ENCODE data around the gene JARID2. TPM values are rescaled to one million over a fixed set of nuclear protein-coding genes. Genes with fewer than 3 reads are reported as not detected.

The JARID2 gene
- total and polyA plus RNA-seq, 2 of the 13 experiments (the other 11 are each of a cell fraction or from before 2014, with no cell fraction given): 7.5 to 10.3 TPM

DNA sequence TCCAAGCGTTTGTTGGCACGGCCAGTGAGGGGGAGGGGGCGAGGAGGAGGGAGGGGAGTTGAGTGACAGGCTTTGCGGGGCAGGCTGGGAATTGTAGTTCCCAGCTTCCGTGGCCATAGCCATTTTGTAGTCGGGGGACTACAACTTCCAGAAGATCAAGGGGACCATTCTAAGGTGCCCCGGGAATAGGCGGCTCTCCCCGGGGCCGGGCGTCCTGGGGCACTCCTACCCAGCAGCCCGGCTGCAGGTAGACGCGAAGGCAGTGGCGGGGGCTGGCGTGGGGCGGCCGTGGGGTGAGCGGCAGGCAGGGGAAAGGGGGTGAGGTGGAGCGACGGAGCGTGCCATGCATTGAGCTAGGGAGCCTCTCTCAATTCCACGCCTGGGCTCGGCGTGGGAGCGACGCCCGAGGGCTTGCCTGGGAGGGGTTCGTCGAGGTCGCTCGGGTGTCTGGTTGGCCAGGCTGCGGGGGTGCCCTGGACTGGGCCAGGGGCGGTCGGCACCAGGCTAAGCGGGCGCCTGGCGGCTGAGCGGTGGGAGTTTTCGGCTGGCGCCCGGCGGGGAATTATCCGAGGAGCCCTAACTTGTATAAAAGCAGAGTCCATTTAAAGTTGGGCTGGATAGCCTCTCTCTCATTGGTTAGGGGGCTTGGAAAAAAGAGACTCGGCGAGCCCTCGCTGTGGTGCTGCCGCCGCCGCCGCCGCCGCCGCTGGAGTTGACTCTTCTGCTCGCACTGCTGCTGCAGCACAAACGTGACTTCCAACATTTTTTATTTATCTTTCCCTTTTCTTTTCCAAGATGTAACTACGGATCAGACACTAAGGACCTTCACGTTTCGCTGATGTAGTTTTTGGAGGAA lies at the start of gene JARID2 (continued):
- TF ChIP-seq, protein P1, sequence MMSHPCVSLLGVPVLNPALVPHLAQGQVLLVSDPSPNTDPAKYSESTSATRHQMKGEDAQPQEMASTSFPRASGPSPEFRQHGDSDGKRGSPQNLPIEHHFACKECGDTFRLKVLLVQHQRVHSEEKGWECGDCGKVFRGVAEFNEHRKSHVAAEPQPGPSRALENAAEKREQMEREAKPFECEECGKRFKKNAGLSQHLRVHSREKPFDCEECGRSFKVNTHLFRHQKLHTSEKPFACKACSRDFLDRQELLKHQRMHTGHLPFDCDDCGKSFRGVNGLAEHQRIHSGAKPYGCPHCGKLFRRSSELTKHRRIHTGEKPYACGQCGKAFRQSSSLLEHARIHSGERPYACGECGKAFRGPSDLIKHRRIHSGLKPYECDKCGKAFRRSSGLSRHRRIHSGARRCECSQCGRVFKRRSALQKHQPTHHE (CRISPR knock-in tag; IDR thresholded peaks at IDR 0.05; ENCODE audit: borderline replicate concordance): 0 out of 2 replicates have a peak, but pooled peaks have one; percentile 23
- TF ChIP-seq MTA1 (CRISPR knock-in tag; IDR thresholded peaks at IDR 0.05; ENCODE audit: borderline replicate concordance) (peak; percentile 45; the same call in 1 of the 2 replicates), HMGA1 (CRISPR knock-in tag; conservative IDR thresholded peaks at IDR 0.05) (no peak), FIP1L1 (IDR thresholded peaks at IDR 0.05; ENCODE audit: borderline replicate concordance, insufficient read depth, low read depth, low read length) (no peak), SP4 (CRISPR knock-in tag; IDR thresholded peaks at IDR 0.05) (no peak), CHD2 (IDR thresholded peaks at IDR 0.05; ENCODE audit: low read depth, low read length) (no peak), ZNF790 (CRISPR knock-in tag; IDR thresholded peaks at IDR 0.05; ENCODE audit: borderline replicate concordance) (no peak), ZNF121 (CRISPR knock-in tag; IDR thresholded peaks at IDR 0.05) (peak; percentile 71), FOSL1 (CRISPR knock-in tag; IDR thresholded peaks at IDR 0.05; ENCODE audit: borderline replicate concordance) (no peak), ZNF224 (CRISPR knock-in tag; IDR thresholded peaks at IDR 0.05) (no peak), ZFP1 (CRISPR knock-in tag; IDR thresholded peaks at IDR 0.05) (no peak), NFE2L2 (IDR thresholded peaks at IDR 0.05; ENCODE audit: low read length) (no peak; the same call in 1 of the 2 replicates), FOXA1 (IDR thresholded peaks at IDR 0.05) (no peak), FOXA1 (CRISPR knock-in tag; IDR thresholded peaks at IDR 0.05) (no peak; the same call in 1 of the 2 replicates), ZSCAN20 (CRISPR knock-in tag; IDR thresholded peaks at IDR 0.05; ENCODE audit: borderline replicate concordance) (no peak), POLR2A (IDR thresholded peaks at IDR 0.05; ENCODE audit: insufficient read depth in 1 of 2, low read depth in 2 of 2, low read length in 2 of 2) (peak; percentile 73 to 76), AKAP8 (CRISPR knock-in tag; IDR thresholded peaks at IDR 0.05) (no peak), JUNB (CRISPR knock-in tag; IDR thresholded peaks at IDR 0.05; ENCODE audit: borderline replicate concordance) (no peak)
- TF ChIP-seq, protein P2, sequence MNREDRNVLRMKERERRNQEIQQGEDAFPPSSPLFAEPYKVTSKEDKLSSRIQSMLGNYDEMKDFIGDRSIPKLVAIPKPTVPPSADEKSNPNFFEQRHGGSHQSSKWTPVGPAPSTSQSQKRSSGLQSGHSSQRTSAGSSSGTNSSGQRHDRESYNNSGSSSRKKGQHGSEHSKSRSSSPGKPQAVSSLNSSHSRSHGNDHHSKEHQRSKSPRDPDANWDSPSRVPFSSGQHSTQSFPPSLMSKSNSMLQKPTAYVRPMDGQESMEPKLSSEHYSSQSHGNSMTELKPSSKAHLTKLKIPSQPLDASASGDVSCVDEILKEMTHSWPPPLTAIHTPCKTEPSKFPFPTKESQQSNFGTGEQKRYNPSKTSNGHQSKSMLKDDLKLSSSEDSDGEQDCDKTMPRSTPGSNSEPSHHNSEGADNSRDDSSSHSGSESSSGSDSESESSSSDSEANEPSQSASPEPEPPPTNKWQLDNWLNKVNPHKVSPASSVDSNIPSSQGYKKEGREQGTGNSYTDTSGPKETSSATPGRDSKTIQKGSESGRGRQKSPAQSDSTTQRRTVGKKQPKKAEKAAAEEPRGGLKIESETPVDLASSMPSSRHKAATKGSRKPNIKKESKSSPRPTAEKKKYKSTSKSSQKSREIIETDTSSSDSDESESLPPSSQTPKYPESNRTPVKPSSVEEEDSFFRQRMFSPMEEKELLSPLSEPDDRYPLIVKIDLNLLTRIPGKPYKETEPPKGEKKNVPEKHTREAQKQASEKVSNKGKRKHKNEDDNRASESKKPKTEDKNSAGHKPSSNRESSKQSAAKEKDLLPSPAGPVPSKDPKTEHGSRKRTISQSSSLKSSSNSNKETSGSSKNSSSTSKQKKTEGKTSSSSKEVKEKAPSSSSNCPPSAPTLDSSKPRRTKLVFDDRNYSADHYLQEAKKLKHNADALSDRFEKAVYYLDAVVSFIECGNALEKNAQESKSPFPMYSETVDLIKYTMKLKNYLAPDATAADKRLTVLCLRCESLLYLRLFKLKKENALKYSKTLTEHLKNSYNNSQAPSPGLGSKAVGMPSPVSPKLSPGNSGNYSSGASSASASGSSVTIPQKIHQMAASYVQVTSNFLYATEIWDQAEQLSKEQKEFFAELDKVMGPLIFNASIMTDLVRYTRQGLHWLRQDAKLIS (CRISPR knock-in tag; IDR thresholded peaks at IDR 0.05): no peak
- TF ChIP-seq, protein P3, sequence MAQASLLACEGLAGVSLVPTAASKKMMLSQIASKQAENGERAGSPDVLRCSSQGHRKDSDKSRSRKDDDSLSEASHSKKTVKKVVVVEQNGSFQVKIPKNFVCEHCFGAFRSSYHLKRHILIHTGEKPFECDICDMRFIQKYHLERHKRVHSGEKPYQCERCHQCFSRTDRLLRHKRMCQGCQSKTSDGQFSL (CRISPR knock-in tag; IDR thresholded peaks at IDR 0.05): no peak
- TF ChIP-seq, protein P4, sequence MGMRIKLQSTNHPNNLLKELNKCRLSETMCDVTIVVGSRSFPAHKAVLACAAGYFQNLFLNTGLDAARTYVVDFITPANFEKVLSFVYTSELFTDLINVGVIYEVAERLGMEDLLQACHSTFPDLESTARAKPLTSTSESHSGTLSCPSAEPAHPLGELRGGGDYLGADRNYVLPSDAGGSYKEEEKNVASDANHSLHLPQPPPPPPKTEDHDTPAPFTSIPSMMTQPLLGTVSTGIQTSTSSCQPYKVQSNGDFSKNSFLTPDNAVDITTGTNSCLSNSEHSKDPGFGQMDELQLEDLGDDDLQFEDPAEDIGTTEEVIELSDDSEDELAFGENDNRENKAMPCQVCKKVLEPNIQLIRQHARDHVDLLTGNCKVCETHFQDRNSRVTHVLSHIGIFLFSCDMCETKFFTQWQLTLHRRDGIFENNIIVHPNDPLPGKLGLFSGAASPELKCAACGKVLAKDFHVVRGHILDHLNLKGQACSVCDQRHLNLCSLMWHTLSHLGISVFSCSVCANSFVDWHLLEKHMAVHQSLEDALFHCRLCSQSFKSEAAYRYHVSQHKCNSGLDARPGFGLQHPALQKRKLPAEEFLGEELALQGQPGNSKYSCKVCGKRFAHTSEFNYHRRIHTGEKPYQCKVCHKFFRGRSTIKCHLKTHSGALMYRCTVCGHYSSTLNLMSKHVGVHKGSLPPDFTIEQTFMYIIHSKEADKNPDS (CRISPR knock-in tag; IDR thresholded peaks at IDR 0.05): peak; percentile 78; the same call in 1 of the 2 replicates
- TF ChIP-seq, protein P5, sequence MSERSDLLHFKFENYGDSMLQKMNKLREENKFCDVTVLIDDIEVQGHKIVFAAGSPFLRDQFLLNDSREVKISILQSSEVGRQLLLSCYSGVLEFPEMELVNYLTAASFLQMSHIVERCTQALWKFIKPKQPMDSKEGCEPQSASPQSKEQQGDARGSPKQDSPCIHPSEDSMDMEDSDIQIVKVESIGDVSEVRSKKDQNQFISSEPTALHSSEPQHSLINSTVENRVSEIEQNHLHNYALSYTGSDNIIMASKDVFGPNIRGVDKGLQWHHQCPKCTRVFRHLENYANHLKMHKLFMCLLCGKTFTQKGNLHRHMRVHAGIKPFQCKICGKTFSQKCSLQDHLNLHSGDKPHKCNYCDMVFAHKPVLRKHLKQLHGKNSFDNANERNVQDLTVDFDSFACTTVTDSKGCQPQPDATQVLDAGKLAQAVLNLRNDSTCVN (CRISPR knock-in tag; IDR thresholded peaks at IDR 0.05; ENCODE audit: borderline replicate concordance): peak; percentile 53; the same call in 1 of the 2 replicates

All from HepG2 (cell line).